Testis (tissue), 2 donors: ENCODE results near the gene LRP1B.

Experiments used
- POLR2A ChIP-seq: fragments of 450-650 bp; IDR thresholded peaks from one replicate; pipeline ENCODE4 v1.6.1; 2017; ENCODE audit warnings: antibody characterized with exemption, mild to moderate bottlenecking, moderate library complexity
- TF ChIP-seq, protein P1 (sequence below), 3 experiments: fragments of 450-650 bp in 2 of 3; fragments of 200-600 bp in 1 of 3; sonication (generic) in 1 of 3; IDR thresholded peaks; one replicate each; pipeline ENCODE4 v1.5.1; 2016 to 2019; ENCODE audit warnings: antibody characterized with exemption in 3 of 3, mild to moderate bottlenecking in 2 of 3, moderate library complexity in 1 of 3

- TF ChIP-seq, protein P1, sequence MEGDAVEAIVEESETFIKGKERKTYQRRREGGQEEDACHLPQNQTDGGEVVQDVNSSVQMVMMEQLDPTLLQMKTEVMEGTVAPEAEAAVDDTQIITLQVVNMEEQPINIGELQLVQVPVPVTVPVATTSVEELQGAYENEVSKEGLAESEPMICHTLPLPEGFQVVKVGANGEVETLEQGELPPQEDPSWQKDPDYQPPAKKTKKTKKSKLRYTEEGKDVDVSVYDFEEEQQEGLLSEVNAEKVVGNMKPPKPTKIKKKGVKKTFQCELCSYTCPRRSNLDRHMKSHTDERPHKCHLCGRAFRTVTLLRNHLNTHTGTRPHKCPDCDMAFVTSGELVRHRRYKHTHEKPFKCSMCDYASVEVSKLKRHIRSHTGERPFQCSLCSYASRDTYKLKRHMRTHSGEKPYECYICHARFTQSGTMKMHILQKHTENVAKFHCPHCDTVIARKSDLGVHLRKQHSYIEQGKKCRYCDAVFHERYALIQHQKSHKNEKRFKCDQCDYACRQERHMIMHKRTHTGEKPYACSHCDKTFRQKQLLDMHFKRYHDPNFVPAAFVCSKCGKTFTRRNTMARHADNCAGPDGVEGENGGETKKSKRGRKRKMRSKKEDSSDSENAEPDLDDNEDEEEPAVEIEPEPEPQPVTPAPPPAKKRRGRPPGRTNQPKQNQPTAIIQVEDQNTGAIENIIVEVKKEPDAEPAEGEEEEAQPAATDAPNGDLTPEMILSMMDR (IDR thresholded peaks at IDR 0.05): no peak
- no peak for TF ChIP-seq POLR2A
These were observed 819.4 kb downstream of the LRP1B start for GRCh38 chr2:141311430-141311829.
